ENCODE data around the gene LMF1. TPM values are rescaled to one million over a fixed set of nuclear protein-coding genes. Genes with fewer than 3 reads are reported as not detected.

Gene LMF1
- total and polyA plus RNA-seq, 2 of the 8 experiments (the other 6 are each of a cell fraction or from before 2014, with no cell fraction given) = 3.5 to 9.1 TPM

GRCh38 chr16:875182-876040 is 95.4 kb downstream of the LMF1 start:
- H2AFZ ChIP-seq (ENCODE audit: low read length) = no peak overlapping the region
- H2BK15ac ChIP-seq (ENCODE audit: low read length) = no peak overlapping the region
- no peak overlapping the region for H3K23ac ChIP-seq (ENCODE audit: insufficient read length)
- no peak overlapping the region for H3K27ac ChIP-seq (ENCODE audit: low read depth, low read length)
- TF ChIP-seq SIX5 (IDR thresholded peaks at IDR 0.05; ENCODE audit: low read depth, low read length) (no peak), KDM5A (IDR thresholded peaks at IDR 0.05; ENCODE audit: low read length) (no peak), CHD2 (IDR thresholded peaks at IDR 0.05; ENCODE audit: low read length) (no peak), SIRT6 (IDR thresholded peaks at IDR 0.05; ENCODE audit: low read length) (no peak)
- H4K91ac ChIP-seq (replicated peaks; ENCODE audit: insufficient read length, low read length) = no peak overlapping the region
- FAIRE-seq = no peak
- H3K14ac ChIP-seq (ENCODE audit: insufficient read length) = no peak overlapping the region
- no peaks in the 10 kb centered on the region; a peak in 1 of 7 replicates for H3K4me1 ChIP-seq (replicated peaks in 1 of 4; ENCODE audit: control insufficient read depth in 3 of 4, insufficient read depth in 4 of 4, low read length in 3 of 4)
- 88% methylated on average over 25 of the region's 30 CpGs; no CpG with 5 or more reads in 1 of the 2 experiments for WGBS, 2 experiments (ENCODE audit: extremely low coverage in 1 of 2, insufficient coverage in 1 of 2, insufficient read length in 1 of 2, insufficient replicate concordance in 2 of 2, low coverage in 1 of 2, low lambda C conversion rate in 2 of 2, missing lambda C conversion rate in 1 of 2)
- H2BK20ac ChIP-seq (ENCODE audit: low read length) = no peak overlapping the region
- H3K4me3 ChIP-seq (ENCODE audit: extremely low read depth in 1 of 4, insufficient read depth in 2 of 4, low read depth in 3 of 4, low read length in 4 of 4) = no peak overlapping the region
- no peak overlapping the region for H3K56ac ChIP-seq (replicated peaks; ENCODE audit: insufficient read length, low read depth, low read length)
- no peak overlapping the region; the same call in 1 of the 2 replicates for H4K8ac ChIP-seq (ENCODE audit: extremely low read depth, insufficient read depth, low read length)
- H3K27me3 ChIP-seq (replicated peaks in 1 of 4; ENCODE audit: control insufficient read depth in 3 of 4, extremely low read depth in 1 of 4, insufficient read depth in 3 of 4, low read length in 3 of 4) = no peaks in the 10 kb centered on the region
- H3K4me2 ChIP-seq (ENCODE audit: insufficient read depth in 1 of 2, low read depth in 2 of 2, low read length in 2 of 2) = no peak overlapping the region
- H2BK12ac ChIP-seq (ENCODE audit: low read depth, low read length) = no peak overlapping the region
- ChIA-PET POLR2A (ENCODE audit: partially characterized antibody) (no interaction called here), CTCF (ENCODE audit: partially characterized antibody) (no interaction called here)
- H3K18ac ChIP-seq (ENCODE audit: extremely low read depth, low read length) = no peak overlapping the region
- no peaks in the 10 kb centered on the region for H3K79me2 ChIP-seq (ENCODE audit: control insufficient read depth in 1 of 2, insufficient read depth in 2 of 2, low read length in 2 of 2)
- H3K36me3 ChIP-seq (ENCODE audit: control insufficient read depth in 2 of 4, insufficient read depth in 4 of 4, low read length in 3 of 4) = no peaks in the 10 kb centered on the region
- H3K4ac ChIP-seq (replicated peaks; ENCODE audit: insufficient read length, low read depth, low read length) = no peak overlapping the region
- no peaks in the 10 kb centered on the region for H3K79me1 ChIP-seq (ENCODE audit: low read depth, low read length)
- H2AK5ac ChIP-seq (ENCODE audit: low read depth, low read length) = no peak overlapping the region
- no peak for DNase-seq (ENCODE audit: low read depth in 1 of 2, low spot score in 2 of 2)
- H2BK120ac ChIP-seq (replicated peaks; ENCODE audit: low read depth, low read length) = no peak overlapping the region
- no peak overlapping the region; a peak in 1 of 7 replicates for H3K9ac ChIP-seq (replicated peaks in 1 of 4; ENCODE audit: extremely low read depth in 1 of 4, low read depth in 3 of 4, low read length in 3 of 4)
- no peak overlapping the region for H4K5ac ChIP-seq (ENCODE audit: insufficient read length, low read depth, low read length)
- H3K23me2 ChIP-seq (ENCODE audit: low read depth, low read length) = no peaks in the 10 kb centered on the region
- no peaks in the 10 kb centered on the region for H4K20me1 ChIP-seq (replicated peaks in 1 of 2; ENCODE audit: control insufficient read depth in 1 of 2, insufficient read depth in 2 of 2, low read length in 2 of 2)
- H2BK5ac ChIP-seq (ENCODE audit: low read depth, low read length) = no peak overlapping the region; the same call in 1 of the 2 replicates
- H3K9me3 ChIP-seq (ENCODE audit: insufficient read depth in 2 of 2, low read depth in 1 of 2, low read length in 1 of 2) = peaks cover 0 to 40% of the 10 kb centered on the region in 2 experiments; a peak in 1 of 4 replicates

Data from H1 (cell line).